IPS-NIHi7 (cell line): ENCODE measurements around the gene IRS2.

Experiments used
- DNase-seq: peaks from one replicate; pipeline ENCODE4 v3.0.0; 2012; ENCODE audit warnings: mixed read lengths; ENCODE audit errors: extremely low spot score

Gene IRS2

GRCh38 chr13:109730812-109731335 is 55.5 kb downstream of the IRS2 start:
- no peak for DNase-seq

DNA sequence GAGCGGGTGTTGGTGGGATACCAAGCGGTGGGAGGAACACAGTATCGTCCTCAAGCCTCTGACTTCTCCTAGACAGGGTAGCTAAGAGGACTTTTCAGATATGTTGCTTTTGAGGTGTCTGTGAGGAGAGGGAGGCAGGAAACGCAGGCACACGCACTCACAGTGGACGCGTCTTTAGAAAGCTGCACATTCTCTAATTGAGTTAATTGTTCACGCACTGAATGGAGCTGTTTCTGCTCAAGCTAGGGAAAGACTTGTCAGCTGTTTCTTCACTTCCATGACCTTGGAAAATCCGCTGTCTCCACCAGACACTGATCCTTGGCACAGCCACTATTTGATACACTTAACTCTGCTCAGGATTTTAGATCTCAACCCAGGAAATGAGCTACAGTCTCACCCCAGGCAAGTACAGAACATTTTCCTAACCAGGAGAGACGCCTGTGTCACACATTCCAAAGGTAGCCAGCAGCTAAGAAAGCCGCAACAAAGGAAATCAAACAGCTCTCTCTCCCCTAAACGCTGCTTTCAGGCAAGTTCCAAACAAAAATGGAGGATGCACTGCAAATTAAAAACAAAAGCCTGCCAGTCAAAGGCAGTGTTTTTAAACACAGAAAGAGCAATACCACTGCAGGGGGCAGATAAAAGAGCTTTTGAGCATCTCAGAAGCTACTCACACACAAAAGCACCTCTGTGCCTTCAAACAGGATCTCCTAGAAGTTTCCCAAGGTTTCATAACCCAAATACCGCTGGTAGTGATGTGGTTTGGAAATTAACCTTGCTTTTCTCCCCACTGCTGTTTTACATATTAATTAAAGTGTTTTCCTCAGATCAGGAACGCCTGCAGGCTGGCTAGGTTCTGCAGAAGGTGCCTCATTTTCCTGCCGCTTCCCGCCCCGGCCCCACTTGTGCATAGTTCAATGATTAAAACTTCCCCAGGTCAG is 57.3 kb downstream of the IRS2 start:
- peak; percentile 35 for DNase-seq

DNA sequence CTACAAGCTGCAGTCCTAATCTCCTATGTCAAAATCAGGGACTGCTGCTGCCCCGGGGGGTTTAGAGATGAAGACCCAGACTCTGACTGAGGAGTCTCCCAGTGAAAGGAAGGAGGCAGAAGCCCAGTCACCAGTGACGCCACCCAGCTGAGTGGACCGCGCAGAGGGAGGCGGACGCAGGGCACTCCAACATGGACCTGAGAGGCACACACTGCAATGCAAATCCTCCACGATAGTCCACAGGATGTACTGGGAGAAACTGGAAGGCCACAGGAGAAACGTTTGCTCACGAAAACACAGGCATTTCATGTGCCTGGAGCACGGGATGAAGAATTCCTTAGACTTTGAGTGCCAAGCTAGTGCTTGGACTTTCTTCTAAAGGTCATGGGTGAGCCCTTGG is 58.3 kb downstream of the IRS2 start:
- no peak for DNase-seq

- DNase-seq: no peak
Observed at GRCh38 chr13:109727251-109727650, 59.1 kb downstream of the IRS2 start.

- peak; percentile 38 for DNase-seq
Observed at GRCh38 chr13:109725995-109726637, 60.3 kb downstream of the IRS2 start.

DNA sequence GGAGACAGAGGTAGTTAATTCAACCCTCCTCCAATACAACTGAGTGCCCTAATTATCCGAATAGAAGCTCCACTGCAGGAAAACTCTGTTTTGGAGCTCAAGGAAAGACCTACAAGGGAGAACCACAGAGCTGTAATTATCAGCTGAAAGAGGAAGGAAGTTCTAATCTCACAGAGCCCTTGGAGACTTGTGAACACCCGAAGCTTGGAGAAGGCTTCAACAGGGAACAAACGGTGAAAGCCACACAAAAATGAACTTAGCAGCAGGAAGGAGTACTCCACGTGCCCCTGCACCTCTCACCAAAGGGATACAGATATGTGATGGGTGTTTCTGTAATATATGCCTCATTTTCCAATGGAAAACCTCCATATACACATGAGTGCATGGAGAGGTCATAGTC is 61.1 kb downstream of the IRS2 start:
- DNase-seq: no peak

DNA sequence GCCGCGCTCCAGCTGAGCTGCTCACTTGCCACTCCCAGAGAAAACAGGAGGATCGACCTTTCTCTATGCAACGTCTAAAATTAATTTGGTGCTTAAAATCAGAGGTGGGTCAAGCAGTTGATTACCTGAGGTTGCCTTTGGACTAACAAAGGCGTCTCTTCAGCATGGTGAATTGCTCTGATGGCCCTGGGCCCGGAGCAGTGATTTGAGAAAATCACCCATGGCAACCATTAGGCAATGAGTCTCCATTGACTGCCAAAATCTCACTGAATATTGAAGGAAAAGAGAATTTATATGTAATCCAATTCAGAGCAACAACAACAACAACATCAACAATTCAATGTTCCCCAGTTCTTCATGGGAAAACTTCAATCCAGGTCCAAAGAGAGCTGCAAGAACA is 61.8 kb downstream of the IRS2 start:
- DNase-seq: no peak

DNA sequence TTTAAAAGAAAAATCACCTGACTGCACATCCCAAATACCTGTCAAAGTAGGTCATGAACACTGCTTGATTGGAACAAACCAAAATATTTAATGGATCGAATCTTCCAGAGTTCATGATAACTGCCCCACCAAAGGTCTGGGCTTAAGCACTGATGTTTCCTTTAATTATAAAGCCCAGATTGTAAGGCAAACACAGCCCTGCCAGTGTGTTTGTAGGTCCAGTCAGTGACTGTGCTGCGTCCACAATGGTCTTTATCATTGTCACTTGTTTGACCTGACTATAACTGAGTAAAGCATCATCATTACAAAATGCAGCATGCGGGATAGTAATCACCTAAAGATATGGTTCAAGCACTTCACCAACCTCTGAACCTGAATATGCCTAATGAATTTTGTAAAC is 63.3 kb downstream of the IRS2 start:
- DNase-seq: no peak

DNA sequence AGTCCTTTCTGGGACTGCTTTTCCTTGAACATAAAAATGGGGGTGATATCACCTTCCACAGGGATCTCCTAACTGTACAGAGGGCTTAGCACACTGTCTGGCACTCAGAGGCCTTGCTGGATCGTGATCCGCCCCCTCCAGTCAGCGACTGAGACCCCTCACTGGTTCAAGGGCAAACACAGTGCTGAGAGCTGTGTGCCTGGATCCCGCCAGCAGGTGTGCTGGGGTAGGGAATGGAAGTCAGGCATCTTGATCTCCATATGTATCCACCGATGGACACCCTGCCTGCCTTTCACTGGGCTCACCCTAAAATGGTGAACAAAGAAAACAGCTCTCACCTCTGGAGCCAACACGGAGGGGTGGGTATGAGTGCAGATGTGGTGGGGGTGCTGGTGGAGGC is 64.3 kb downstream of the IRS2 start:
- DNase-seq: no peak

DNA sequence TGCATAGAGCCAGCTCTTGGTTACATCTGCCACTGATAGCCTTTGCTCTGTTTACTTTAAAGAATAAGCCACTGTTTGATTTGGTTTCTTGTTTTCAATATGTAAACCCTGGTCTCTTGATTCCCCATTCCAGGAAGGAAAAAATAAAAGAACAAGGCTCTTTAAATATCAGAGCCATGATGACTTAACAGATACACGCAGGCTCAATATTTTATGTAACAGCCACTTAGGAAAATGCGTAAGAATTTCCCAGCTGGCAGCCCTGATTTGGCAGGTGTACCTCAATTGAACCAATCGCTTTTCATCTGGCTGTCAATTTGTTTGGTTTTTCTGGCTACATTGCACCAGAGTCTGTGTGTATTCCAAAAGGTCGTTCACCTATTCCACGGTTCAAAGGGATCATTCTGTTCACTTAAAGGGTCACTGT is 65.6 kb downstream of the IRS2 start:
- no peak for DNase-seq

- no peak for DNase-seq
Observed at GRCh38 chr13:109719962-109720646, 66.3 kb downstream of the IRS2 start.

DNA sequence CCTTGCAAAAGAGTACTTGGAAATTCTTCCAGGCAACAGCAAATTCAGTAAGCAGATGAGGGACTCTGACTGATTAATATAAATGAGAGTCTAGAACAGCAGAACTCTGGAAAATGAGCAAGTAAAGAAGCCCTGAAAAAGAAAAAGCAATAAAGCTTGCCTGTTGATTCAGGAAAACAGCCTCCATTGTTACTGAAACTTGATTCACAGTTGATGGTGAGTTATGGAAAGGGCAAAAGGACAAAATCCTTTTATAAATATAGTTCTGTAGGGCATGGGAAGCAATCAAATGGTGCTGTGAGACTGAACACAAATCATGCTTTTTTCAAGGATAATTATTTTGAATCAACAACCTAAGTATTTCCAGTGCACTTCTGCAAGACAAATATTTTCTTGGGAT is 67.7 kb downstream of the IRS2 start:
- no peak for DNase-seq

GRCh38 chr13:109717686-109718085 is 68.7 kb downstream of the IRS2 start:
- DNase-seq: no peak

GRCh38 chr13:109715902-109716301 is 70.5 kb downstream of the IRS2 start:
- no peak for DNase-seq

- no peak for DNase-seq
Observed at GRCh38 chr13:109713681-109714080, 72.7 kb downstream of the IRS2 start.

GRCh38 chr13:109712124-109712722 is 74.2 kb downstream of the IRS2 start:
- no peak for DNase-seq

DNA sequence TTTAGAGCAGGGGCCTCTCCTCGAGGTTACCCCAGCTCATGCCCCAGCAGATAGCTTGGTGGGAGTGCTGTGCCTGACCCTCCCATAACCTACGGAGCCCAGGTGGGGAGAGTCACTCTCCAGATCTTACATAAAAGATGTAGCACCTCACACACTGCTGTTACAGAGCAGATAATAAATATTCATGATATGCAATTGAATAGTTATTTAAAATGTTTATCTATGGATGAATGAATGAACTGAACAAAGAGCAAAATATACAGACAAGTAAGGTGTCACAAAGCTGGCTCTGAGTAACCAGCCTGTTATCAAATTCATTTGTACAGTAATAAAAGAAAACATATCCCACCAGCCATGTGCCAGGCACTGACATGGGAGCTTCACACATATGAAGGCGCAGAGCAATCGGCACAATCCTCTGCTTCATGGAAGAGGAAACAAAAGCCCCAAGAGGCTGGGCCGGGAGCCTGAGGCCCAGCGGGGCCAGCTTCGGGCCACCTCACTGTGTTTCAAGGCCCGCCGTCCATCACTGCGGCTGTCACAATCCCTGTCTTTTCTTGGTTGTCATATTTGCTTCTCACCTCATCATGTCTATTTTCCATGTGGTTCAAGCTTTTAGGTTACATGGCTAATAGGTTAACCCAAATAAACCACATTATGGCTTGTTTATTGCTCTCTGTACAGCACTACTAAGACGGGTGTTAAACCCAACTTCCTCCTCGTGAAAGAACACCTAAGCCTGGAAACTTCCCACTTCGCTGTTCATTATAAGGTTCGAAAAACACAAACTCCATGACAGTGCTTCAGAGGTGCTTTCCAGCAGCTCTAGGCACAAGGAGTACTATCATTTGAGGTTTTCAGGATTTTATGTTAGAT is 78.4 kb downstream of the IRS2 start:
- no peak for DNase-seq

DNA sequence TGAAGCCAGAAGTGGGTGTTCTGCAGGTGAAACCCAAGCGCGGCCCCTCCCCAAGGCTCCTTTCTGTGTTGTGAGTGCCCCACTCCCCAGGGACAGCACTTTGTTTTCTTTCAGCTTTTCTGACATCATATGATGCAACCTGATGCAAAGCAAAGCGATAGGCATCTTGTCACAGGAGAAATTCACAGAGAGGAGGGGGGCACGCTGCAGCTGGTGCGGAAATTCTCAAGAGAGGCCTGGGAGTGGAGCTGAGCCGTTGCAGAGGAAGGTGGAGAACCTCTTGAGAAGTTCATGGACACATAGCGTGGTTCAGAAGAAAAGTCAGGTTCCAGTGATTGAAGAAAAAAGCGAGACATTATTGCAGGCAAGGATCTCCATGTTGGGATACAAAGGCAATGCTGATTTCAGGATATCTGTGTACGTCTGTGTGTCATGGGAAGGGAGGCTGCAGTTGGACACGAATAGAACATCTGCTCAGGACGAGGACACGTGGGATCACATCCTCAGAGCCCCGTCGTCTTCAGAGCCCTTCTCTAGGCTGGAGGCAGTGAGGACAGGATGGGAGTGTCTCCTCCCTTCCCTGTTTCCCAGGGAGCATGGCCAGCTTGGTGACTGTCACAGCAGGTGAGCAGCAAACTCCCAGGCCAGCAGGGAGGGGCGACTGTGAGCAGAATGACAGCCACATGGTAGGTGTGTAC is 79.2 kb downstream of the IRS2 start:
- no peak for DNase-seq

DNA sequence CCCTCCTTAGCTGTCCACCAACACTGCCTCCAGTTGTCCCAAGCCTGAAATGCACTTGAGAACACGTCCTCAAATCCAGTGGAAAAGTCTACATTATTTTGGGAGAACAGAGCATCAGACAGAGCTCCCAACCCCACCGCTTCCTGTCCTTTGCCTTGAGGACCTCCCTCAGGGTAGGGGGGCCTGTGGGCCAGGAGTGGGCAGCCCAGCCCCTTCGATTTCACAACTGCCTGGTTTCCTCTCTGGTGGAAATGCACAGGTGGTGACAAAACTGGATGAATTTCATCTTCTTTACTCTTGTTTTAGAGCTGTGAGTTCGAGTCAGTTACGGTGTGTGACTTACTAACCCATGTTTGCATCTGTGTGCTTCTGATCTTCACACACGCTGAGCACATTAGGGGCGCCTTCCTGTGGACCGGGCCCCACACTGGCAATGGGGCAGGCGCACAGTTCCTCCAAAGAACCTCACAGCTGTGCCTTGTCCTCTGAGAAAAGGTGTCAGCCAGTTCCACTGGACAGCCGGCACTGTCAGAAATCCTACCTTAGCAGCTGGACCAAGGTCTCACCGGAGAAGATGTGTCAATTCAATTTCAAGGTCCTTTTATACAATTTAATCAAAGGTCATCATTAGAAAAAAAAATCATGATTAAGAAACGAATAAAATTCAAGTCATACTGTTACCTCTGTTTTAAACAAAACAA is 80.2 kb downstream of the IRS2 start:
- DNase-seq: no peak
